Adrenal gland (tissue), 5 donors: ENCODE measurements around the gene KRTAP19-8.

Experiments used
- POLR2A ChIP-seq, 2 donors: fragments of 450-650 bp; IDR thresholded peaks; one replicate each; pipeline ENCODE4 v1.6.1; 2017; ENCODE audit warnings: antibody characterized with exemption in 2 of 2, mild to moderate bottlenecking in 2 of 2, moderate library complexity in 1 of 2
- TF ChIP-seq, protein P1 (sequence below), 6 experiments: fragments of 450-650 bp in 4 of 6; fragments of 200-600 bp in 2 of 6; sonication (generic) in 1 of 6; IDR thresholded peaks; 1 replicate in 5 of 6; 2 replicates in 1 of 6; pipeline versions ENCODE4 v1.5.1 to v1.8.0; 2016 to 2021; ENCODE audit warnings: antibody characterized with exemption in 6 of 6, mild to moderate bottlenecking in 2 of 6, moderate library complexity in 1 of 6
- donor health status: DM: no; HTN: no; CAD: no.

DNA sequence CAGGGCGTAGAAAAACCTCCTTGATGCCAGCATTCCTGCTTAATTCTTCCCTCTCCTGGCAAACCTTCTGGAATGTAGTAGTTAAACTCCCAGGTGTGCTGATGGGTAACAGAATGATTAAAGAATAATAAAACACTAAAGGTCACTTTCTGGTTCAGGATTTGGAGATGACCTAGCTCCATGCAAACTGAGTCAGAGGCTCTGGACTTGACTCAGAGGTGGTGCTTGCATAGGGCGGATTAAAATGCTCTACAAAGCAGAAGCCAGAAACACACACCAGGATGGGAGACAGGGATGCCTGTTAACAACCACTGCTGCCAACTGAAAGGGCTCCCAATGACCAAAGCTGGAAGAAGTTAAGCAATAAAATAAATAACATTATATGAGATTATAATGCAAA, 41.5 kb downstream of the KRTAP19-8 start:
- TF ChIP-seq, protein P1, sequence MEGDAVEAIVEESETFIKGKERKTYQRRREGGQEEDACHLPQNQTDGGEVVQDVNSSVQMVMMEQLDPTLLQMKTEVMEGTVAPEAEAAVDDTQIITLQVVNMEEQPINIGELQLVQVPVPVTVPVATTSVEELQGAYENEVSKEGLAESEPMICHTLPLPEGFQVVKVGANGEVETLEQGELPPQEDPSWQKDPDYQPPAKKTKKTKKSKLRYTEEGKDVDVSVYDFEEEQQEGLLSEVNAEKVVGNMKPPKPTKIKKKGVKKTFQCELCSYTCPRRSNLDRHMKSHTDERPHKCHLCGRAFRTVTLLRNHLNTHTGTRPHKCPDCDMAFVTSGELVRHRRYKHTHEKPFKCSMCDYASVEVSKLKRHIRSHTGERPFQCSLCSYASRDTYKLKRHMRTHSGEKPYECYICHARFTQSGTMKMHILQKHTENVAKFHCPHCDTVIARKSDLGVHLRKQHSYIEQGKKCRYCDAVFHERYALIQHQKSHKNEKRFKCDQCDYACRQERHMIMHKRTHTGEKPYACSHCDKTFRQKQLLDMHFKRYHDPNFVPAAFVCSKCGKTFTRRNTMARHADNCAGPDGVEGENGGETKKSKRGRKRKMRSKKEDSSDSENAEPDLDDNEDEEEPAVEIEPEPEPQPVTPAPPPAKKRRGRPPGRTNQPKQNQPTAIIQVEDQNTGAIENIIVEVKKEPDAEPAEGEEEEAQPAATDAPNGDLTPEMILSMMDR (IDR thresholded peaks at IDR 0.05), result no peak
- no peak for TF ChIP-seq POLR2A (IDR thresholded peaks at IDR 0.05)
